ENCODE measurements around the gene MAEL. TPM values are rescaled to one million over a fixed set of nuclear protein-coding genes. Genes with fewer than 3 reads are reported as not detected.
A peak's percentile ranks its signal among the peaks of the same experiment; 100 is the strongest.

The MAEL gene
- total and polyA plus RNA-seq, 4 experiments from 2014 or later, result not detected

GRCh38 chr1:167033646-167034045, 44.6 kb downstream of the MAEL start:
- Histone ChIP-seq H3K4me3 (ENCODE audit: low read length in 2 of 2) (no peak overlapping the region), H3K9me3 (ENCODE audit: control insufficient read depth in 1 of 2, low read length in 2 of 2) (no peaks in the 10 kb centered on the region), H3K27ac (ENCODE audit: low read depth, low read length) (no peak overlapping the region), H3K4me1 (ENCODE audit: insufficient read depth, low read length) (no peaks in the 10 kb centered on the region), H3K27me3 (ENCODE audit: insufficient read depth, low read length) (no peaks in the 10 kb centered on the region), H3K36me3 (ENCODE audit: insufficient read depth, low read length) (no peaks in the 10 kb centered on the region)
- Mint-ChIP-seq H3K4me1 (no peaks in the 10 kb centered on the region), H3K9me3 (peaks cover 0 to 3% (median 0%) of the 10 kb centered on the region in 8 donors), H3K27me3 (peaks cover 3 to 6% of the 10 kb centered on the region in 2 donors), H3K27ac (no peak overlapping the region), H3K4me3 (no peak overlapping the region), H3K36me3 (no peaks in the 10 kb centered on the region)
- CTCF ChIA-PET (ENCODE audit: partially characterized antibody), result interaction anchor here (1.1 kb wide), 1 partner anchor 123 kb away, joined by 3 read pairs; no protein-coding TSS in a partner anchor
- POLR2A ChIA-PET (ENCODE audit: partially characterized antibody), result no interaction called here
- intact Hi-C loops (cut with micrococcal nuclease), result no loop called here
- DNase-seq, result no peak

GRCh38 chr1:167043752-167044488, 54.8 kb downstream of the MAEL start:
- Histone ChIP-seq H3K36me3 (ENCODE audit: insufficient read depth, low read length) (no peaks in the 10 kb centered on the region), H3K9me3 (ENCODE audit: control insufficient read depth in 1 of 2, low read length in 2 of 2) (no peaks in the 10 kb centered on the region), H3K27ac (ENCODE audit: low read depth, low read length) (peak overlapping the region; percentile 3), H3K4me1 (ENCODE audit: insufficient read depth, low read length) (peaks cover 13% of the 10 kb centered on the region), H3K4me3 (ENCODE audit: low read length in 2 of 2) (peak overlapping the region; percentile 1 to 33), H3K27me3 (ENCODE audit: insufficient read depth, low read length) (no peaks in the 10 kb centered on the region)
- ChIA-PET POLR2A (ENCODE audit: partially characterized antibody) (interaction anchor here (0.6 to 1.5 kb wide), 6 partner anchors 10 to 510 kb away, joined by 3 to 5 read pairs (median 4); partner anchors contain the start of genes CREG1, POGK and TADA1), CTCF (ENCODE audit: partially characterized antibody) (interaction anchor here (1.0 to 2.8 kb wide), 5 partner anchors 9 to 134 kb away, joined by 3 to 23 read pairs (median 13); no protein-coding TSS in a partner anchor)
- Mint-ChIP-seq H3K27ac (peak overlapping the region; percentile 70 to 94 (median 80)), H3K4me1 (peaks cover 4 to 18% (median 12%) of the 10 kb centered on the region in 4 donors), H3K27me3 (peaks cover 4 to 7% of the 10 kb centered on the region in 2 donors), H3K9me3 (no peaks in the 10 kb centered on the region), H3K36me3 (no peaks in the 10 kb centered on the region), H3K4me3 (peak overlapping the region; percentile 84 to 94 (median 88))
- peak; percentile 61 to 83 (median 72) for DNase-seq
- intact Hi-C loops (cut with micrococcal nuclease), result loop anchor here (5.0 kb wide), 1 partner anchor 67 kb away; the partner anchor contains the start of gene ILDR2

GRCh38 chr1:167051907-167052306, 62.8 kb downstream of the MAEL start:
- Histone ChIP-seq H3K4me3 (ENCODE audit: low read length in 2 of 2) (no peak overlapping the region), H3K27me3 (ENCODE audit: insufficient read depth, low read length) (no peaks in the 10 kb centered on the region), H3K27ac (ENCODE audit: low read depth, low read length) (no peak overlapping the region), H3K9me3 (ENCODE audit: control insufficient read depth in 1 of 2, low read length in 2 of 2) (no peaks in the 10 kb centered on the region), H3K4me1 (ENCODE audit: insufficient read depth, low read length) (no peaks in the 10 kb centered on the region), H3K36me3 (ENCODE audit: insufficient read depth, low read length) (no peaks in the 10 kb centered on the region)
- no peak overlapping the region for H3K4me3 Mint-ChIP-seq
- no peaks in the 10 kb centered on the region for H3K27me3 Mint-ChIP-seq
- DNase-seq, result no peak
- no peaks in the 10 kb centered on the region for H3K9me3 Mint-ChIP-seq
- H3K36me3 Mint-ChIP-seq, result peaks cover 8 to 11% of the 10 kb centered on the region in 2 donors
- H3K27ac Mint-ChIP-seq, result no peak overlapping the region
- no peaks in the 10 kb centered on the region for H3K4me1 Mint-ChIP-seq
- intact Hi-C loops (cut with micrococcal nuclease), result no loop called here
- ChIA-PET CTCF (ENCODE audit: partially characterized antibody) (interaction anchor here (18.6 kb wide), 1 partner anchor 141 kb away, joined by 842 read pairs; no protein-coding TSS in a partner anchor), POLR2A (ENCODE audit: partially characterized antibody) (no interaction called here)

GRCh38 chr1:167052389-167052788, 63.3 kb downstream of the MAEL start:
- Mint-ChIP-seq H3K27me3 (no peaks in the 10 kb centered on the region), H3K4me1 (no peaks in the 10 kb centered on the region), H3K27ac (no peak overlapping the region), H3K9me3 (no peaks in the 10 kb centered on the region), H3K36me3 (peaks cover 8 to 11% of the 10 kb centered on the region in 2 donors), H3K4me3 (no peak overlapping the region)
- Histone ChIP-seq H3K27me3 (ENCODE audit: insufficient read depth, low read length) (no peaks in the 10 kb centered on the region), H3K4me3 (ENCODE audit: low read length in 2 of 2) (no peak overlapping the region), H3K4me1 (ENCODE audit: insufficient read depth, low read length) (no peaks in the 10 kb centered on the region), H3K36me3 (ENCODE audit: insufficient read depth, low read length) (no peaks in the 10 kb centered on the region), H3K9me3 (ENCODE audit: control insufficient read depth in 1 of 2, low read length in 2 of 2) (no peaks in the 10 kb centered on the region), H3K27ac (ENCODE audit: low read depth, low read length) (no peak overlapping the region)
- no peak for DNase-seq
- intact Hi-C loops (cut with micrococcal nuclease), result no loop called here
- ChIA-PET POLR2A (ENCODE audit: partially characterized antibody) (no interaction called here), CTCF (ENCODE audit: partially characterized antibody) (interaction anchor here (18.6 kb wide), 1 partner anchor 142 kb away, joined by 842 read pairs; no protein-coding TSS in a partner anchor)

- no peaks in the 10 kb centered on the region for H3K36me3 ChIP-seq (ENCODE audit: insufficient read depth, low read length)
- DNase-seq, result no peak
- no peak overlapping the region for H3K27ac Mint-ChIP-seq
- no peaks in the 10 kb centered on the region for H3K9me3 Mint-ChIP-seq
- ChIA-PET CTCF (ENCODE audit: partially characterized antibody) (interaction anchor here (0.7 to 18.6 kb wide), 3 partner anchors 73 to 505 kb away, joined by 3 to 842 read pairs (median 4); no protein-coding TSS in a partner anchor), POLR2A (ENCODE audit: partially characterized antibody) (interaction anchor here (1.5 kb wide), 1 partner anchor 10 kb away, joined by 5 read pairs; no protein-coding TSS in a partner anchor)
- no peaks in the 10 kb centered on the region for H3K27me3 ChIP-seq (ENCODE audit: insufficient read depth, low read length)
- no peaks in the 10 kb centered on the region for H3K27me3 Mint-ChIP-seq
- intact Hi-C loops (cut with micrococcal nuclease), result no loop called here
- H3K9me3 ChIP-seq (ENCODE audit: control insufficient read depth in 1 of 2, low read length in 2 of 2), result no peaks in the 10 kb centered on the region
- H3K4me3 ChIP-seq (ENCODE audit: low read length in 2 of 2), result no peak overlapping the region
- peaks cover 8 to 11% of the 10 kb centered on the region in 2 donors for H3K36me3 Mint-ChIP-seq
- peaks cover 7% of the 10 kb centered on the region for H3K4me1 ChIP-seq (ENCODE audit: insufficient read depth, low read length)
- no peak overlapping the region for H3K4me3 Mint-ChIP-seq
- no peak overlapping the region for H3K27ac ChIP-seq (ENCODE audit: low read depth, low read length)
- peaks cover 3 to 6% (median 5%) of the 10 kb centered on the region in 4 donors for H3K4me1 Mint-ChIP-seq
Measured at GRCh38 chr1:167054531-167054930, 65.5 kb downstream of the MAEL start.

- no peaks in the 10 kb centered on the region for H3K27me3 Mint-ChIP-seq
- H3K36me3 ChIP-seq (ENCODE audit: insufficient read depth, low read length), result no peaks in the 10 kb centered on the region
- peaks cover 3 to 8% (median 5%) of the 10 kb centered on the region in 4 donors for H3K4me1 Mint-ChIP-seq
- H3K9me3 Mint-ChIP-seq, result no peaks in the 10 kb centered on the region
- peaks cover 7% of the 10 kb centered on the region for H3K4me1 ChIP-seq (ENCODE audit: insufficient read depth, low read length)
- H3K4me3 Mint-ChIP-seq, result no peak overlapping the region
- no peak overlapping the region for H3K4me3 ChIP-seq (ENCODE audit: low read length in 2 of 2)
- no peaks in the 10 kb centered on the region for H3K27me3 ChIP-seq (ENCODE audit: insufficient read depth, low read length)
- H3K9me3 ChIP-seq (ENCODE audit: control insufficient read depth in 1 of 2, low read length in 2 of 2), result no peaks in the 10 kb centered on the region
- H3K27ac Mint-ChIP-seq, result no peak overlapping the region
- peaks cover 8 to 11% of the 10 kb centered on the region in 2 donors for H3K36me3 Mint-ChIP-seq
- DNase-seq, result no peak
- ChIA-PET POLR2A (ENCODE audit: partially characterized antibody) (no interaction called here), CTCF (ENCODE audit: partially characterized antibody) (interaction anchor here (0.7 to 18.6 kb wide), 3 partner anchors 74 to 504 kb away, joined by 3 to 842 read pairs (median 4); no protein-coding TSS in a partner anchor)
- H3K27ac ChIP-seq (ENCODE audit: low read depth, low read length), result no peak overlapping the region
- intact Hi-C loops (cut with micrococcal nuclease), result no loop called here
Measured at GRCh38 chr1:167054946-167055630, 66.0 kb downstream of the MAEL start.

Data from CD4-positive, alpha-beta memory T cell (primary cell).